ENCODE results near the gene SMIM22. TPM values are rescaled to one million over a fixed set of nuclear protein-coding genes. Genes with fewer than 3 reads are reported as not detected.

Gene SMIM22
- polyA plus RNA-seq (ENCODE audit: insufficient read length in 12 of 12): 1 to 10 TPM in 2 of 12 donors, under 1 TPM in 3, not detected in 7; 0.21 to 1.2 (median 0.36) TPM
- long read RNA-seq, donor 1, transcript SMIM22-201 (4 exons, 366 nt): major isoform, 42 of 127 reads
- long read RNA-seq, donor 1, transcript SMIM22-204 (4 exons, 394 nt): minor isoform, 40 of 127 reads
- long read RNA-seq, donor 1, transcript SMIM22-202 (3 exons, 549 nt): minor isoform, 5 of 127 reads
- long read RNA-seq, donor 1, partial matches to known transcripts: 34 of 127 reads
- long read RNA-seq, donor 1, other reads (novel, unspliced or antisense): 0 of 127 reads
- long read RNA-seq, donor 2: 0 reads
- long read RNA-seq, donor 3: 0 reads
- long read RNA-seq, donor 4: 0 reads
- long read RNA-seq, donor 5: 0 reads
- long read RNA-seq, donor 6: 0 reads
- long read RNA-seq, donor 7: 0 reads
- long read RNA-seq, donor 8: 0 reads
- long read RNA-seq, donor 9: 0 reads
- long read RNA-seq, donor 10: 0 reads
- long read RNA-seq, donor 11: 0 reads

GRCh38 chr16:4795181-4795827 lies at the start of gene SMIM22:
Gene SMIM22, plus strand, starts transcription at chr16:4795369. Its CDS starts 366 bp downstream, at chr16:4795735.
- DNase-seq: no peak

- DNase-seq: no peak
Measured at GRCh38 chr16:4746215-4746614, 49.0 kb upstream of the SMIM22 start.

- DNase-seq: no peak
Measured at GRCh38 chr16:4746991-4747574, 48.1 kb upstream of the SMIM22 start.

DNA sequence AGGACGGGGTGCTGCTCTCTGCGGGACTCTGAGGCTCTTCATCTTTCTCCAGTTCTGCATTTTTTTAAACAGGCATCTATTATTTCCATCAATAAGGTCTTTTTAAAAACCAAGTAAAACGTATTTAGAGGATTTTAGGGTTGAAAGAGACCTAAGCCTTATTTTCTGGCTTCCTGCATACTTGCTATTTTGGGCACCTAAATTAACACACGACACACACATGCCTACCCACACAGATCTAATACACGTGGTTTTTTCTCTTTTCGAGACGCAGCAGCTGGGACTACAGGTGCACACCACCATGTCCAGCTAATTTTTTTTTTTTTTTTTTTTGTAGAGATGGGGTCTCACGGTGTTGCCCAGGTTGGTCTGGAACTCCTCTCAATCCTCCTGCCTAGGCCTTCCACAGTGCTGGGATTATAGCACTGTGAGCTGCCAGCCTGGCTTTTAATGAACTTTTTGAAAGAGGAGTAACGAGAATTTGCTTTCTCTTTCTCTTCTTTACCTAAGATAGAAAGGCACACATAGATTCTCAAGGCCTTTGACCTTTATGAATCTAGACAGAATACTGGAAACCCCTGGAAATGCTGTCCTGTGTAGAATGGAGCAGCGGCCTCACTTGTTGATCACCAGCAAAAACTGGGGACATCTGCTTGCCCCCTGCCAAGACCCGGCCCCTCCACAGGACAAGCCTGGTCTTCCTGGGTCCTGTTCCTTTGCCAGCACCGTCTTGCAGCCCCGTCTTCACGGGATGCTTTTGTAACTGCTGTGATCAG lies 47.1 kb upstream of the SMIM22 start:
- DNase-seq: no peak

GRCh38 chr16:4748682-4749411 lies 46.3 kb upstream of the SMIM22 start:
- no peak for DNase-seq

DNA sequence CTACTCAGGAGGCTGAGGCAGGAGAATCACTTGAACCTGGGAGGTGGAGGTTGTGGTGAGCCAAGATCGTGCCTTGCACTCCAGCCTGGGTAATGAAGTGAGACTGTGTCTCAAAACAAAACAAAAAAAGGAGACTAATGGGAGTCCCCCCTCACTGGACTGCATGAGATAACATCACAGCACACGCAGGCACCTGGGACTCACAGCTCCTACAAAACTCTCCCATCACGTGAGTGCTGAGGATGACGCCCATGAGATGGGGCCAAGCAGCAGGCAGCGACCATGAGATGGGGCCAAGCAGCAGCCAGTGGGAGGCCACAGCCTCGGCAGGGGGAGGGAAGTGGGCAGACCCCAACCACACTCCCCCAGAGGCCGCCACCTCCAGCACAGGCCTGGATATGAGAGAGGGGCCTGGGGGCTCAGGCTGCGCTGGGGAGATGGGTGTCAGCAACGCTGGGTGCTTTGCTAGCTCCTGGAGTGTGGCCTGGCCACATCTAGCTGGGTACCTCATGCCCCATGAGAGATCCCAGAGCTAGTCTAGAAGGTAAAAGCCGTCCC lies 45.4 kb upstream of the SMIM22 start:
- DNase-seq: no peak

DNA sequence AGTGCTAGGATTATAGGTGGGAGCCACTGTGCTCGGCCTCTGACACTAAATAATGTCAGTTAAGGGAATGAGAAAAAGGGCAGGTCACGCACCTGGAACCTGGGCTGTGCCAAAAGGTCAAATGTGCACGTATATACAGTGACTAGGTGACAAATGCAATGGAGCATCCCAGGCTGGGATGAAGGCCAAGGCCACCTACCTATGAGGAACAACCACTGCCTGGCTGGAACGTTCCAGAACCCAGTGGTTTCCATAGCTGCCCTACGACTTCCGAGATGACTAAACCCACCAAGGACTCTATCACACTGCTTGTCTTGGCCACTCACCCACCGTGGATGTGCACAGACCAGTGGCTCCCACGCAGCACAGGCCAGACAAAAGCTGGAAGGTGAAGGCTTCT lies 44.3 kb upstream of the SMIM22 start:
- no peak for DNase-seq

GRCh38 chr16:4752351-4753100 lies 42.6 kb upstream of the SMIM22 start:
- DNase-seq: no peak

- no peak for DNase-seq
Measured at GRCh38 chr16:4753227-4753626, 41.9 kb upstream of the SMIM22 start.

DNA sequence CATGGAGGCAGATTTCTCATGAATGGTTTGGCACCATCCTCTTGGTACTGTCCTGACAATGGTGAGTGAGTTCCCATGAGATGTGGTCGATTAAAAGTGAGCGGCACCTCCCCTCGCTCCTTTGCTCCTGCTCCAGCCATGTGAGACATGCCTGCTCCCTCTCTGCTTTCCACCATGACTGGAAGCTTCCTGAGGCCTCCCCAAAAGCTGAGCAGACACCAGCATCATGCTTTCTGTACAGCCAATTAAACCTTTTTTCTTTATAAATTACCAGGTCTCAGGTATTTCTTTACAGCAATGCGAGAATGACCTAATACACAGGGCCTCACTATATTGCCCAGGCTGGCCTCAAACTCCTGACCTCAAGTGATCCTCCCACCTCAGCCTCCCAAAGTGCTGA lies 40.3 kb upstream of the SMIM22 start:
- DNase-seq: no peak

DNA sequence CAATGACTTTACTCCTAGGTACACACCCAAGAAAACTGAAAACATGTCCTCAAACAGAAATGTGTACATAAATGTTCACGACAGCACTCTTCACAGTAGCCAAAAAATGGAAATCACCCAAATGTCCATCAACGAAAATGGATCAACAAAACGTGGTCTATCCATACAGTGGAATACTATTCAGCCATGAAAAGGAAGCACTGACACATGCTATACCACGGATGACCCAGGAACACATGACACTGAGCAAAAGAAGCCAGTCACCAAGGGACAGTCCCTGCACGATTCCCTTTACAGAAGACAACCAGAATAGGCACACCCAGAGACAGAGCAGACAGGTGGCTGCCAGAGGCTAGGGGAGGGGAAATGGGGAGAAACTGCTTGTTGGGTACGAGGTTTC lies 39.5 kb upstream of the SMIM22 start:
- DNase-seq: no peak

DNA sequence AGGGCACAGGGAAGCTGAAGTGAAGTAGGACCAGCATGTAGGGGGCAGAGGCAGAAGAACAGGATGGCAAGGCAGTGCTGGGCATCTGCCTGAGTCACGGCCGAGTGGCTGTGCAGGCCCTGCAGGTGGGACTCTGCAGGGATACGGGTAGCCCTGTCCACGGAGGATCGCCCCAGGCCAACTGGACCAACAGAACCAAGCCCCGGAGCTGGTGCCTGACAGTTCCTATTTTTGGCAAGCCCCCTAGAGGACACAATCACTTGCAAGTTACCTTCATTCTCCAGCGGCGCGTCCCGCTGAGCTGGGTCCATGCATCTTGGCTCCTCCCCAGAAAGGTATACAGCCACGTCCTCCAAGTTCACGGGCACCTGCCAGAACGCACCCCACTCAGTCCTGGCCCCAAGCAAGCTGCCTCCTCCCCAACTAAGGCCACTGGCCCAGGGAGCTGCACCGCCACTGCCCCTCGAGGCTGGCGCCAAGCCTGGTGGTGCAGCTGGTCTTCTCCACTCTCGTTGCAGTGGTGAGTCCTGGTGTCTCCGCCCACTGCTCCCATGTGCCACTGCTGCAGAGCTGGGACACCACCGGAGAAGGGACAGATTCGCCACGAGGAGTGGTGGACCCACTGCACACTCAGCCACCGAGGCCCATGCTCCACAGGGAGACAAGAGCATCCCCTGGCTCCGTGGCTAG lies 34.8 kb upstream of the SMIM22 start:
- DNase-seq: no peak

DNA sequence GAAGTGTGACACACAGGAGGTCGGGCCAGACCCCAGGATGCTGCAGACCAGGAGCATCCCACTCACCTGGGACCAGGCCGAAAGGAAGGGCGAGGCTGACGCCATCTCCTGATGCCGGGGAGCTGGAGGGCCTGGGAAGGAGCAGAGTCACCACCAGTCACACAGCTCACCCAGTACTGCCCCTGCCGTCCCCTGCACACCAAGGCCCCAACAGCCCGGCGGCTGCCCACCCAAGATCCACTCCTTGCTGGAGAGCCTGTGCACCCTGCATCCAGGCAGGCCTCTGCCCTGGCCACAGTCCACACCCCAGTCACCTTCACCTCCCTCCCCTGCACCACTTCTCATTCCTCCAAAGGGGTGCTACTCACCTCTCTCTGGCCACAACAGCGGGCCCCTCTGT lies 33.0 kb upstream of the SMIM22 start:
- no peak for DNase-seq

DNA sequence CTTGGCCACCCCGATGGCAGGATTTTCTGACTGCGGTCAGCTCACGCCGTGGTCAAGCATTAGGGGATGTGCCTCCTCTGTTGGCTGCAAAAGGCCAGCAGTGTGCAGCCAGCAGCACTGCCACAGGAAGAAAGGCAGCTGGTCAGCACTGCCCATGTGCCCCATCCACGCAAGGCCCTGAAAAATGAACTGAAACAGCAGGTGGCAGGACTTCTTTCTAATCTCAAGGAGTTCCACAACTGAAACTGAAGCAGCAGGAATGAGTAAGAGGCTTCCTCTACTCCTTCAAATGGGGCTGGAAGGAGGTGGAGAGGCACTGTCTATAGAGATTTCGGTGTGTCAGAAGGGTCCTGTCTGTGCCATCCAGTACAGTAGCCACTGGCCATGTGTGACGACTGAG lies 31.4 kb upstream of the SMIM22 start:
- DNase-seq: no peak

GRCh38 chr16:4765511-4766474 lies 29.4 kb upstream of the SMIM22 start:
- DNase-seq: no peak

GRCh38 chr16:4766875-4767628 lies 28.1 kb upstream of the SMIM22 start, which contains the start of gene ZNF500:
Gene ZNF500, minus strand, starts transcription at chr16:4767162. Its CDS starts 1,184 bp downstream, at chr16:4765978.
- DNase-seq: peak; percentile 98

DNA sequence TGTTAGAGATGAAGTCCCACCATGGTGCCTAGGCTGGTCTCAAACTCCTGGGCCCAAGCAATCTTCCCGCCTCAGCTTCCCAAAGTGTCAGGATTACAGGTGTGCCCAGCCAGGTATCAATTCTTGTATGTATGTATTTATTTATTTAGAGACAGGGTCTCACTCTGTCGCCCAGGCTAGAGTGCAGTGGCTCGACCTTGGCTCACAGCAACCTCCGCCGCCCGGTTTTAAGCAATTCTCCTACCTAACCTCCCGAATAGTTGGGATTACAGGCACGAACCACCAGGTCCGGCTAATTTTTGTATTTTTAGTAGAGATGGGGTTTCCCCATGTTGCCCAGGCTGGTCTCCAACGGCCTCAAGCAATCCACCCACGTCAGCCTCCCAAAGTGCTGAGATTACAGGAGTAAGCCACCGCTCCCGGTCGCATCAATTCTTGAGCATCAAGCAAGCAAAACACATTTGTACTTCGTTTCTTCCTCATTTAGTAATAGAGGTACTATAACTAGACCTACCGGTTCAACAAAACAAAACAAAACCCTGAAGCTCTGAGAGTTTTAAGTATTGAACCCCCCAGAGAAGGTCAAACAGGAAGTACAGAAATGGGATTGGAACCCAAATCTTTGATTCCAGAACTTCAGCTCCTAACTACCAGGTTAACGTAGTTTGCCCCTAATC lies 27.2 kb upstream of the SMIM22 start:
- no peak for DNase-seq
